ENCODE results near the gene LAS1L.

GRCh38 chrX:65545456-65545855, 10.9 kb upstream of the LAS1L start:
- TF ChIP-seq, protein P1, sequence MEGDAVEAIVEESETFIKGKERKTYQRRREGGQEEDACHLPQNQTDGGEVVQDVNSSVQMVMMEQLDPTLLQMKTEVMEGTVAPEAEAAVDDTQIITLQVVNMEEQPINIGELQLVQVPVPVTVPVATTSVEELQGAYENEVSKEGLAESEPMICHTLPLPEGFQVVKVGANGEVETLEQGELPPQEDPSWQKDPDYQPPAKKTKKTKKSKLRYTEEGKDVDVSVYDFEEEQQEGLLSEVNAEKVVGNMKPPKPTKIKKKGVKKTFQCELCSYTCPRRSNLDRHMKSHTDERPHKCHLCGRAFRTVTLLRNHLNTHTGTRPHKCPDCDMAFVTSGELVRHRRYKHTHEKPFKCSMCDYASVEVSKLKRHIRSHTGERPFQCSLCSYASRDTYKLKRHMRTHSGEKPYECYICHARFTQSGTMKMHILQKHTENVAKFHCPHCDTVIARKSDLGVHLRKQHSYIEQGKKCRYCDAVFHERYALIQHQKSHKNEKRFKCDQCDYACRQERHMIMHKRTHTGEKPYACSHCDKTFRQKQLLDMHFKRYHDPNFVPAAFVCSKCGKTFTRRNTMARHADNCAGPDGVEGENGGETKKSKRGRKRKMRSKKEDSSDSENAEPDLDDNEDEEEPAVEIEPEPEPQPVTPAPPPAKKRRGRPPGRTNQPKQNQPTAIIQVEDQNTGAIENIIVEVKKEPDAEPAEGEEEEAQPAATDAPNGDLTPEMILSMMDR (conservative IDR thresholded peaks at IDR 0.05) = no peak
- TF ChIP-seq ZFX (IDR thresholded peaks at IDR 0.05) = no peak

All from C4-2B (cell line).